ENCODE measurements around the gene RASAL1.

Gene RASAL1

GRCh38 chr12:113129664-113130456 is 5.7 kb downstream of the RASAL1 start:
- Mint-ChIP-seq H3K36me3 (ENCODE audit: low read depth) (no peaks in the 10 kb centered on the region), H3K9me3 (peaks cover 3% of the 10 kb centered on the region), H3K27ac (no peak overlapping the region), H3K4me1 (no peaks in the 10 kb centered on the region), H3K27me3 (ENCODE audit: low read depth) (peaks cover 33% of the 10 kb centered on the region), H3K4me3 (no peak overlapping the region)
- TF ChIP-seq, protein P1, sequence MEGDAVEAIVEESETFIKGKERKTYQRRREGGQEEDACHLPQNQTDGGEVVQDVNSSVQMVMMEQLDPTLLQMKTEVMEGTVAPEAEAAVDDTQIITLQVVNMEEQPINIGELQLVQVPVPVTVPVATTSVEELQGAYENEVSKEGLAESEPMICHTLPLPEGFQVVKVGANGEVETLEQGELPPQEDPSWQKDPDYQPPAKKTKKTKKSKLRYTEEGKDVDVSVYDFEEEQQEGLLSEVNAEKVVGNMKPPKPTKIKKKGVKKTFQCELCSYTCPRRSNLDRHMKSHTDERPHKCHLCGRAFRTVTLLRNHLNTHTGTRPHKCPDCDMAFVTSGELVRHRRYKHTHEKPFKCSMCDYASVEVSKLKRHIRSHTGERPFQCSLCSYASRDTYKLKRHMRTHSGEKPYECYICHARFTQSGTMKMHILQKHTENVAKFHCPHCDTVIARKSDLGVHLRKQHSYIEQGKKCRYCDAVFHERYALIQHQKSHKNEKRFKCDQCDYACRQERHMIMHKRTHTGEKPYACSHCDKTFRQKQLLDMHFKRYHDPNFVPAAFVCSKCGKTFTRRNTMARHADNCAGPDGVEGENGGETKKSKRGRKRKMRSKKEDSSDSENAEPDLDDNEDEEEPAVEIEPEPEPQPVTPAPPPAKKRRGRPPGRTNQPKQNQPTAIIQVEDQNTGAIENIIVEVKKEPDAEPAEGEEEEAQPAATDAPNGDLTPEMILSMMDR (IDR thresholded peaks at IDR 0.05; ENCODE audit: unreplicated experiment in 3 of 3), result no peak

GRCh38 chr12:113128802-113129663 is 6.5 kb downstream of the RASAL1 start:
- Mint-ChIP-seq H3K4me3 (no peak overlapping the region), H3K9me3 (peaks cover 8% of the 10 kb centered on the region), H3K27me3 (ENCODE audit: low read depth) (peaks cover 27% of the 10 kb centered on the region), H3K36me3 (ENCODE audit: low read depth) (no peaks in the 10 kb centered on the region), H3K4me1 (no peaks in the 10 kb centered on the region), H3K27ac (no peak overlapping the region)
- TF ChIP-seq, protein P1 (IDR thresholded peaks at IDR 0.05; ENCODE audit: unreplicated experiment in 3 of 3), result no peak

- Mint-ChIP-seq H3K27ac (no peak overlapping the region), H3K27me3 (ENCODE audit: low read depth) (peaks cover 23% of the 10 kb centered on the region), H3K4me1 (no peaks in the 10 kb centered on the region), H3K4me3 (no peak overlapping the region), H3K36me3 (ENCODE audit: low read depth) (no peaks in the 10 kb centered on the region), H3K9me3 (peaks cover 15% of the 10 kb centered on the region)
- TF ChIP-seq, protein P1 (IDR thresholded peaks at IDR 0.05; ENCODE audit: unreplicated experiment in 3 of 3), result no peak
Observed at GRCh38 chr12:113127791-113128199, 7.8 kb downstream of the RASAL1 start.

- TF ChIP-seq, protein P1 (IDR thresholded peaks at IDR 0.05; ENCODE audit: unreplicated experiment in 3 of 3), result no peak
- no peak overlapping the region for H3K27ac Mint-ChIP-seq
- no peak overlapping the region for H3K4me3 Mint-ChIP-seq
- H3K4me1 Mint-ChIP-seq, result no peaks in the 10 kb centered on the region
- no peaks in the 10 kb centered on the region for H3K36me3 Mint-ChIP-seq (ENCODE audit: low read depth)
- H3K27me3 Mint-ChIP-seq (ENCODE audit: low read depth), result peaks cover 39% of the 10 kb centered on the region
- peaks cover 19% of the 10 kb centered on the region for H3K9me3 Mint-ChIP-seq
Observed at GRCh38 chr12:113120670-113121370, 14.7 kb downstream of the RASAL1 start.

GRCh38 chr12:113119980-113120669 is 15.4 kb downstream of the RASAL1 start:
- peaks cover 39% of the 10 kb centered on the region for H3K27me3 Mint-ChIP-seq (ENCODE audit: low read depth)
- TF ChIP-seq, protein P1 (IDR thresholded peaks at IDR 0.05; ENCODE audit: unreplicated experiment in 3 of 3), result no peak

More at GRCh38 chr12:113119980-113120669, 15.4 kb downstream of the RASAL1 start:
- H3K9me3 Mint-ChIP-seq, result peaks cover 16% of the 10 kb centered on the region
- no peak overlapping the region for H3K27ac Mint-ChIP-seq
- no peak overlapping the region for H3K4me3 Mint-ChIP-seq
- H3K4me1 Mint-ChIP-seq, result no peaks in the 10 kb centered on the region
- no peaks in the 10 kb centered on the region for H3K36me3 Mint-ChIP-seq (ENCODE audit: low read depth)
